Nephron progenitor cell (in vitro differentiated cells): ENCODE results near the gene COL5A1.

Experiments
- DNase-seq: peaks from one replicate; pipeline ENCODE4 v3.0.0; 2021
- H3K27ac Mint-ChIP-seq: 2 replicates; pipeline ENCODE4 v1.8.0; 2021; ENCODE audit warnings: mild to moderate bottlenecking, moderate library complexity, mixed read lengths
- H3K27me3 Mint-ChIP-seq: 2 replicates; pipeline ENCODE4 v1.8.0; 2021; ENCODE audit warnings: mild to moderate bottlenecking, low read depth, mixed read lengths; ENCODE audit not compliant: poor library complexity
- H3K36me3 Mint-ChIP-seq: 2 replicates; pipeline ENCODE4 v1.8.0; 2021; ENCODE audit warnings: low read depth, mixed read lengths
- H3K4me1 Mint-ChIP-seq: 2 replicates; pipeline ENCODE4 v1.8.0; 2021; ENCODE audit warnings: mixed read lengths
- H3K4me3 Mint-ChIP-seq: 2 replicates; pipeline ENCODE4 v1.8.0; 2021; ENCODE audit warnings: mild to moderate bottlenecking, moderate library complexity, mixed read lengths
- H3K9me3 Mint-ChIP-seq: 2 replicates; pipeline ENCODE4 v1.8.0; 2021; ENCODE audit warnings: mild to moderate bottlenecking, moderate library complexity, mixed read lengths
- CTCF ChIP-seq: fragments of 200-600 bp; sonication (generic); IDR thresholded peaks from 2 replicates; pipeline ENCODE4 v1.5.0; 2021; ENCODE audit warnings: antibody characterized with exemption

Gene COL5A1

GRCh38 chr9:134864821-134865190, 223.2 kb downstream of the COL5A1 start:
- Mint-ChIP-seq H3K4me3 (no peak overlapping the region), H3K9me3 (peaks cover 13% of the 10 kb centered on the region), H3K36me3 (no peaks in the 10 kb centered on the region), H3K4me1 (peaks cover 5% of the 10 kb centered on the region), H3K27me3 (peaks cover 9% of the 10 kb centered on the region), H3K27ac (no peak overlapping the region)
- TF ChIP-seq CTCF: no peak
- no peak for DNase-seq

- Mint-ChIP-seq H3K27ac (no peak overlapping the region), H3K27me3 (peaks cover 20% of the 10 kb centered on the region)
These were observed 226.5 kb downstream of the COL5A1 start for GRCh38 chr9:134867917-134868750.

GRCh38 chr9:134868751-134869553, 227.3 kb downstream of the COL5A1 start:
- no peak overlapping the region for H3K4me3 Mint-ChIP-seq
- DNase-seq: no peak
- H3K9me3 Mint-ChIP-seq: peaks cover 19% of the 10 kb centered on the region
- H3K36me3 Mint-ChIP-seq: no peaks in the 10 kb centered on the region
- no peak overlapping the region for H3K27ac Mint-ChIP-seq
- H3K4me1 Mint-ChIP-seq: peaks cover 11% of the 10 kb centered on the region
- H3K27me3 Mint-ChIP-seq: peaks cover 20% of the 10 kb centered on the region
- no peak for TF ChIP-seq CTCF

More at GRCh38 chr9:134867917-134868750, 226.5 kb downstream of the COL5A1 start:
- no peak for TF ChIP-seq CTCF
- Mint-ChIP-seq H3K9me3 (peaks cover 15% of the 10 kb centered on the region), H3K4me3 (no peak overlapping the region), H3K4me1 (peaks cover 11% of the 10 kb centered on the region), H3K36me3 (no peaks in the 10 kb centered on the region)
- no peak for DNase-seq

- Mint-ChIP-seq H3K27me3 (peaks cover 20% of the 10 kb centered on the region), H3K9me3 (peaks cover 19% of the 10 kb centered on the region), H3K27ac (no peak overlapping the region), H3K36me3 (no peaks in the 10 kb centered on the region), H3K4me1 (peaks cover 11% of the 10 kb centered on the region), H3K4me3 (no peak overlapping the region)
- no peak for DNase-seq
- no peak for TF ChIP-seq CTCF
These were observed 228.1 kb downstream of the COL5A1 start for GRCh38 chr9:134869554-134870300.

- no peak overlapping the region for H3K27ac Mint-ChIP-seq
- peaks cover 11% of the 10 kb centered on the region for H3K4me1 Mint-ChIP-seq
- peaks cover 19% of the 10 kb centered on the region for H3K9me3 Mint-ChIP-seq
- H3K4me3 Mint-ChIP-seq: no peak overlapping the region
- no peaks in the 10 kb centered on the region for H3K36me3 Mint-ChIP-seq
- H3K27me3 Mint-ChIP-seq: peaks cover 24% of the 10 kb centered on the region
- DNase-seq: no peak
- no peak for TF ChIP-seq CTCF
These were observed 228.7 kb downstream of the COL5A1 start for GRCh38 chr9:134870301-134870694.
